ENCODE results near the gene BLOC1S3.

Gene BLOC1S3

DNA sequence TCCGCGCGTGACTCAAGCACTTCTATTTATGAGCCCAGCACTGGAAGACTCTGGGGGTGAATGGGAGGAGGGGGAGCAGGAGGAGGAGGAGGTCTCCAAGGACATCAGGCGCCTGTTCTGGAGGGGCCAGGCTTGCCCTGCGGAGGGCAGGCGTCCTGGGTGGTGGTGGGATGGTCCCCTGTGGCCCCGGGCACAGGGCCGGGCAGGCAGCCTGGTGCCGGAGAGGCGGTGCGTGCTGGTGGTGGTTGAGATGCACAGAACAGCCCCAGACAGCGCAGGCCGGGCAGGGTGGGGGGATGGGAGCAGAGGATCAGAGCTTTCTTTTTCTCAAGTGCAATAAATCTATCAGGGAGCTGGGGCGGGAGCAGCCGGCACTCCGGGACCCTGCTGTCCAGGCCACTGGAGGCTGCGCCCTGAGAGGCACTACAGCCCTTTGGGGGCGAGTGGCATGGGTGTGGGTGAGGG is 31.8 kb upstream of the BLOC1S3 start:
- no peak overlapping the region for H3K4me3 ChIP-seq (ENCODE audit: control insufficient read depth, low read depth, low read length)
- TF ChIP-seq, protein P1, sequence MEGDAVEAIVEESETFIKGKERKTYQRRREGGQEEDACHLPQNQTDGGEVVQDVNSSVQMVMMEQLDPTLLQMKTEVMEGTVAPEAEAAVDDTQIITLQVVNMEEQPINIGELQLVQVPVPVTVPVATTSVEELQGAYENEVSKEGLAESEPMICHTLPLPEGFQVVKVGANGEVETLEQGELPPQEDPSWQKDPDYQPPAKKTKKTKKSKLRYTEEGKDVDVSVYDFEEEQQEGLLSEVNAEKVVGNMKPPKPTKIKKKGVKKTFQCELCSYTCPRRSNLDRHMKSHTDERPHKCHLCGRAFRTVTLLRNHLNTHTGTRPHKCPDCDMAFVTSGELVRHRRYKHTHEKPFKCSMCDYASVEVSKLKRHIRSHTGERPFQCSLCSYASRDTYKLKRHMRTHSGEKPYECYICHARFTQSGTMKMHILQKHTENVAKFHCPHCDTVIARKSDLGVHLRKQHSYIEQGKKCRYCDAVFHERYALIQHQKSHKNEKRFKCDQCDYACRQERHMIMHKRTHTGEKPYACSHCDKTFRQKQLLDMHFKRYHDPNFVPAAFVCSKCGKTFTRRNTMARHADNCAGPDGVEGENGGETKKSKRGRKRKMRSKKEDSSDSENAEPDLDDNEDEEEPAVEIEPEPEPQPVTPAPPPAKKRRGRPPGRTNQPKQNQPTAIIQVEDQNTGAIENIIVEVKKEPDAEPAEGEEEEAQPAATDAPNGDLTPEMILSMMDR (IDR thresholded peaks at IDR 0.05; ENCODE audit: control insufficient read depth, insufficient read depth, low read depth, low read length, missing control alignments) = no peak
- no peak for DNase-seq (ENCODE audit: low read depth)

DNA sequence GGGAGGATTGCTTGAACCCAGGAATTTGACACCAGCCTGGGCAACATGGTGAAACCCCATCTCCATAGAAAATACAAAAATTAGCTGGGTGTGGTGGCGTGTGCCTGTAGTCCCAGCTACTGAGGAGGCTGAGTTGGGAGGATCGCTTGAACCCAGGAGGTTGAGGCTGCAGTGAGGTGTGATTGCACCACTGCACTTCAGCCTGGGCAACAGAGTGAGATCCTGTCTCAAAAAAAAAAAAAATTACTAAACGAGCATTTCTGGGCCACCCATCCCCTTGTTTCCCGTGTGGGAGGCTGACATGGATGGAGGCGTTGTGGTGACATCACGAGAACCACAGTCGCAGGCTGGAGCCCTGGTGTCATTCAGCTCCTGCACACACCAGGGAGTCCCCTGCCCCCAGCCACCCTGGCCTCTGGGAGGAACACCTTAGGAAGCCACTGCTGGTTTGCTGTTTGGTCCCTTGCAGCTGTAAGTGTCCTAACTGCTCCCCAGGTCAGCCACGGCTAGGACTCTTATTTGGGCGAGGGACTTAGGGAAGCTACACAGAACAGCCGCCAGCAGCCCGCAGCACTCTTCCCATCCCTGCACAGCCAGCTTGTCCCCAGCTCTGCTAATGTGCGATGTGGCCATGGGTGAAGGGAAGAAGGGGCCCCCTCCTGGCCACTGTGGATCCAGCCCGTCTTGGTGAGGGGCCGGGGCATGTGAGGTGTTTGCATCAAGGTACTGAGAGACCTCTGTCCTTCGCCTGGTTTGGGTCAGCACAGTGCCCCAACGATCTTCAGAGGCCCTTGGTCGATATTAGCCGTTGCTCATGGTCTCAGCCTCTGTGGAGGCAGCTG is 30.5 kb upstream of the BLOC1S3 start:
- TF ChIP-seq, protein P1 (IDR thresholded peaks at IDR 0.05; ENCODE audit: control insufficient read depth, insufficient read depth, low read depth, low read length, missing control alignments) = no peak
- H3K4me3 ChIP-seq (ENCODE audit: control insufficient read depth, low read depth, low read length) = no peak overlapping the region
- DNase-seq (ENCODE audit: low read depth) = no peak

DNA sequence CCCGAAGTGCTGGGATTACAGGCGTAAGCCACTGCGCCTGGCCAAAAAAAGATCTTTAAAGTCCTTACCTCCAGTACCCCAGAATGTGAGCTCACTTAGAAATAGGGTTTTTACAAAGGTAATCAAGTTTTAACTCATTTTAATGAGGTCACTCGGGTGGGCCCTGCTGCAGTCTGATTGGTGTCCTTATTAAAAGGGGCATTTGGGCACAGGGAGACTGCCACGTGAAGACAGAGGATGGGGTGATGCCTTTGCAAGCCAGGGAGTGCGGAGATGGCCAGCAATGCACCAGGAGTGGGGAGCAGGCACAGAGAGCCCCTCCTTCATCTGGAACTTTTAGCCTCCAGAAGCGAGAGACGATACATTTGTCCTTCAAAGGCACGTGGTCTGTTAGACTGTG is 29.5 kb upstream of the BLOC1S3 start:
- DNase-seq (ENCODE audit: low read depth) = no peak
- TF ChIP-seq, protein P1 (IDR thresholded peaks at IDR 0.05; ENCODE audit: control insufficient read depth, insufficient read depth, low read depth, low read length, missing control alignments) = no peak
- no peak overlapping the region for H3K4me3 ChIP-seq (ENCODE audit: control insufficient read depth, low read depth, low read length)

DNA sequence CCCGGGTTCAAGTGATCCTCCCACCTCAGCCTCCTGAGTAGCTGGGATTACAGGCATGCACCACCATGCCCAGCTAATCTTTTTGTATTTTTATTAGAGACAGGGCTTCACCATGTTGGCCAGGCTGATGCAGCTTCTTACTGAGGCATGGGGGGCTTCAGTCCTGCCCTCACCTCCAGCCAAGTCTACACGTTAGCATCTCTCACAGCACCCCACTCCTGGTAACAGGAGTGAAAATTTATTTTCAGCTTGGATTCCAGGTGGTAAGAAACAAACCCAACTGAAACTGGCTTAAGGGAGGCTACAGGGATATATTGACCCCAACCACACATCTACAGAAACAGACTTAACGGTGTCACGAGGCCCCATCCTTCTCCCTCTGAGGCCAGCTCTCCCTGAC is 28.4 kb upstream of the BLOC1S3 start:
- DNase-seq (ENCODE audit: low read depth) = no peak
- TF ChIP-seq, protein P1 (IDR thresholded peaks at IDR 0.05; ENCODE audit: control insufficient read depth, insufficient read depth, low read depth, low read length, missing control alignments) = no peak
- H3K4me3 ChIP-seq (ENCODE audit: control insufficient read depth, low read depth, low read length) = no peak overlapping the region

DNA sequence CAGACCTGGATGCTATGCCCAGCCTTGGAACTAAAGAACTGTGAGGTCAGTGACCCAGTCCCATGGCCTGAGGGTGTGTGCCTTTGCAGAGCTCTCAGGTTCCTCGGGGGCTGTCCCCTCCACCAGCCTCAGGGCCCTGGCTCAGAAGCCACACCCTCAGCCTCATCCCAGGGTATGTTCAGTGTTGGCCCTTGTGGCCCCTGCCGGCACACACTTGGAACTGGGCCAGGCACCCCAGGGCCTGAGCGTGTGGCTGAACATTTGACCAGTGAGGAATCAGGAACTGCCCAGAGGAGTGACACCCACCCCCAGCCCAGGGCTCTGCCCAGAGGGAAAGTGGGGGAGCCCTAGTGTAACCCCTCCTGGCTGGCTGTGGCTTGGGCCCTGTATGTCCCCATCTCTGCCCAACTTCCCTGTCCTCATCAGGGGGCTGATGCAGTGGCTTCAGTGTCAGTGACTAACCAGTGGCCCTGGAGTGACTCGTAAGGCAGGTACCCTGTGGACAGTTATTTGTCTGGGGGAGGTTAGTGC is 27.8 kb upstream of the BLOC1S3 start:
- TF ChIP-seq, protein P1 (IDR thresholded peaks at IDR 0.05; ENCODE audit: control insufficient read depth, insufficient read depth, low read depth, low read length, missing control alignments) = no peak
- no peak overlapping the region for H3K4me3 ChIP-seq (ENCODE audit: control insufficient read depth, low read depth, low read length)
- no peak for DNase-seq (ENCODE audit: low read depth)

DNA sequence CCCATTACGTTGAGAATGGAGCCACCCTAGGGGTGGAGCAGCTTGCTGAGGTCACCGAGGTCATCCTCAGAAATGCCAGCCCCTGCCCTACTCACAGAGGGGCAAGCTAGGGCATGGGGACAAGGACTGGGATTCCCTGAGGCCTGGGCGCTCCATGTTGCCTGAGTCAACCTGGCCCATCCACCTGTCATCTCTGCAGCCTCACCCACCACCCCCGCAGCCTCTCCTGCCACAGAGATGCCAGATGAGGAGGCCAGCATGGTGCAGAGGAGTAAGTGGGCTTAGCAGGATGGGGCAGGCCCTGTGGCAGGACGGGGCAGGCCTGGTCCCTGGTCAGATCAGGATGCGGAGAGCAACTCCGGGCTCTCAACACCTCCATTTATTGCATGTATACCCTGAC is 27.3 kb upstream of the BLOC1S3 start:
- no peak overlapping the region for H3K4me3 ChIP-seq (ENCODE audit: control insufficient read depth, low read depth, low read length)
- TF ChIP-seq, protein P1 (IDR thresholded peaks at IDR 0.05; ENCODE audit: control insufficient read depth, insufficient read depth, low read depth, low read length, missing control alignments) = no peak
- DNase-seq (ENCODE audit: low read depth) = no peak
